HG03520 (cell line): ENCODE results near the gene PGP.

Experiments used
- ATAC-seq: cut with Tn5 transposase; IDR thresholded peaks from one replicate; pipeline ENCODE4 v1.9.1; 2021; ENCODE audit warnings: mild to moderate bottlenecking, moderate library complexity; ENCODE audit not compliant: unreplicated experiment

Gene PGP

DNA sequence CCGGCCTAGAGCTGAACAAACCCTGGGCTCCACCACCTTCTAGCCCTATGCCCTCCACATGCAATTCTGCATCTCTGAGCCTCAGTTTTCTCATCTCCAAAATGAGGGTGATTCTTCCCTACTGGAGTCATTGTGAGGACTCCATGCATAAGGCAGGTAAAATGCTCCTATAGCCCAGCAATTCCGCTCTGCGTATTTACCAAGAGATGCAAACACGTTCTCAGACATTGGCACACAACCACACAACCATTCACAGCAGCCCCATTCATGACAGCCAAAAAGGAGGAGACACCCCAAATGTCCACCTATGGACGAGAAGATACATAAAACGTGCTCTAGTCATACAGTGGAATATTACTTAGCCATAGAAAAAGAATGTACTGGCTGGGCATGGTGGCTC is 14.3 kb downstream of the PGP start:
- no peak for ATAC-seq

DNA sequence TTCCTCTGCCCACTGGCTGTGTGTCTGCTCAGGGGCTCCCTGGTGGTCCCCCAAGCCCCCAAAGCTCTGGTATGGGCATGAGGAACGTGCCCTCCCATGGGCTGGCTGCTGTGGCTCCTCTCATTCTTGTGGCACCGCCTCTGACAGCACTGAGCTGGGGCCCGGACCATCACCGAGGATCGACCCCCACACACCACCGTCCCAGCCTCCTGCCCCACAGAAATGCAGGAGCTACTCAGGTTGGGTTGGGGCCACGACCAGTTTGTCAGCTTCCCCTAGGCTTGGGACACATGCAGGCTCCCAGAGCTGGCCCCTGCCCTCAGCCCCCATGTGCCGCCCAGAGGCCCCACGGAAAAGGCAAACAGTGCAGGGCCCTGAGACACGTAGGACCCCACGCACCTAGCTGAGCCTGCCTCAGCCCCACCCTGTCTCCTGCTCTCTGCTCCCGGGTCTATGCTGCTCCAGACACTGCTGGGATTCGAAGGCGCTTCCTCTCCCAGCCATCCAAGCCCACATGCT is 15.0 kb downstream of the PGP start:
- no peak for ATAC-seq

DNA sequence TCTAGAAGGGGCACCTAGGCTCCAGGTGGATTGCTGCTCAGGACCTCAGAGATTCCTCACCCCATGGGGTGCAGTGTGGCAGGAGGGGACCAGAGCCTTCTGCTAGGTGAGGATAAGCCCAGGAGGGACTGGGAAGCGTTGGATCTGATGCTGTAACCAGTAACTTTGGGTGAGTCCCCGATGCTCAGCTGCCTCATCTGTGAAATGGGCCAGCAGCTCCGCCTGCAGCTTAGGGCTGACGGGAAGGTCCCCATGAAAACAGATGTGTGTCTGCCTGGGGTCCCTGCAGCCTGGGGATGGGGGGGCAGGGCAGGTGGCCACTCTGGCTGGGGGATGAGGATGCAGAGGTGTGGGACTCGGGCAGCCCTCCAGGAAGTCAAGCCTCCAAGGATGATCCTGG is 15.5 kb downstream of the PGP start:
- no peak for ATAC-seq

DNA sequence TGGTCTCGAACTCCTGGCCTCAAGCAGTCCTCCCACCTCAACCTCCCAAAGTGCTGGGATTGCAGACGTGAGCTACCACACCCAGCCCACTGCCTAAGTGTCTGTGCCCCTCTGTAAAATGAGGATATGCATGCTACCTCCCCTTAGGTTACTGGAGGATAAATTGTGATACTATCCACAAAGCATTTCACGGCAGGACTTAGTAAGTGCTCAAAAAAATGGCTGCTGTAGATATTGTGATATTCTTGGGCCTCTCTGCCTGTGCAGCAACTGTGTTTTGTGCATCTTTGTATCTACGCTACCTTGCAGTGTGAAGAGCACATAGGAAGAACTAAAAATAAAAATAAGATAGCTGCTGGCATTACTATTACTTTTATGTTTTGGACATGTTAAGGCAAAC is 16.4 kb downstream of the PGP start:
- no peak for ATAC-seq

DNA sequence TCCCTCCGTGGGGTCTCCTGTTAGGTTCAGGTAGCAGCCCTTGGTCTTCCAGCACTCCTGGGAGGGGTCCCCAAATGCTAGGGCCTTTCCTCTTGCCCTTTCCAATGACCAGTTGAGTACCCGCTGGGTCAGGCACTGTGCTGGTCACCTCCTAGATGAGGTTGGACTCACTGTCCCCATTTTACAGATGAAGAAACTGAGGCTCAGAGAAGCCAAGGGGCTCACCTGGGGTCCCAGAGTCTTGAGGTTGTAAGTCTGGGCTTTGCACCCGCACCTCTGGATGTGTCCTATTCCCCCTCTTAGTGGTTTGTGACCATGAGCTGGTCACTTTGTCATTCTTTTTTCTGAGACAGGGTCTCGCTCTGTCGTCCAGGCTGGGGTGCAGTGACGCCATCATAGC is 16.9 kb downstream of the PGP start:
- no peak for ATAC-seq

DNA sequence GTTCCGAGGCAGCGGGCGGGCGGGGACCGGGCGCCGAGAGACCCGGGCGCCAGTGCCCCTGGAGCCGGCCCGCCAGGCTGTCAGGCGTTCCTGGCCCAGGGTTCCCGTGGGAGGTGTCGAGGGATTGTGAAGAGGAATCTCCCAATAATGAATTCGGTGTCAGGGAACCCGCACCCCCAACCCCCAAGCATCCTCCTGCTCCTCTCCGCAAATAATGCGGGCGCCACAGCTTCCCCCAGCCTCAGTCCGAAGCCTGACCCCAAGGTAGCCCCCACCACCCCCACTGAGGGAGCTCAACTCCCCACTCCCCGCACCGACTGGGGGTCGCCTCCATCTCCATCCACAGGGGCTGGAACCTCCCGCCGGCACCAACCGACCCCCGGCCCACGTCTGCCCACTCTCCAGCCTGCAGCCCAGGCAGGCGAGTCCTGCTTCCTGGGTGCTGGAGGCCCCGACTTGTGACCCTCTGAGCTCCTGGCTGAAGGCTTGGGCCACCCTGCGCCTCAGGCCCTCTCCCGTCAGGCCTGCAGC is 17.6 kb downstream of the PGP start:
- no peak for ATAC-seq

DNA sequence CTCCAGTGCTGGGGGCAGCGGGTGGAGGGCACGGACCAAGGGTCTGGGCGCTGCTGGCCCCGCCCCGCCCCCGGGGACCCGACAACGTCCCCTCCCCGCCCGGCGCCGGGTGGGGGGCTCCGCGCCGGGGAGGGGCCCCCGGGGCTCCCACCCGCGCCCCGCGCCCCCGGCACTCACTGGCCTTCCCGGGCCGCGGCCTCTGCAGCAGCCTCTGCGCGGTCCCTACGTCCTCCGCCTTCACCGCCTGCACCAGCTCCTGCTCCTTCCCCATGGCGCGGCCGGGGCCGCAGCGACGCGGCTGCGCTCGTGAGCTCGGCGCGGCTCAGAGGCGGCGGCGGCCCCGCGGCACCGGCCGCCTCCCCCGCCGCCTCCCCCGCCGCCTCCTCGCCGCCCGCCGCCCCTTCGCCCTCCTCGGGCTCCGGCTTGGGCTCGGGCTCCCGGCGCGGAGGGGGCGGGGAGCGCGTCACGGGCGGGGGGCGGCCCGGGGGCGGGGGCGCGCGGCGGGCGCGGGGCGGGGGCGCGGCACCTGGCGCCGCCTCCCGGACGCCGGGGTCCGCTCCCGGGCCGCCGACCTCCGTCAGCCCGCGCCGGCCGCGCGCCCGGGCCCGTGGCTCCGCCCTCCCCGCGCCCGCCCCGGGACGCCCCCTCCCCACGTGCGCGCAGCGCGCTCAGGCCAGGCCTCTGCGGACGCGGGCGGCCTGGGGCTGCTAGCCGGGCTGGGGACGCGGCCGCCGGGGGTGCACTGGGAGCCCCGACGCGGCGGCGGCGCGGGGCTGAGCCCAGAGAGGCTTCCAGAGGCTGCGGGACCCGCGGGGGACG is 18.3 kb downstream of the PGP start, which contains the start of gene CASKIN1:
Gene CASKIN1, minus strand, starts transcription at position 444 of the 819 bp plus-strand sequence. Its CDS starts 173 bp downstream, at position 271.
- no peak for ATAC-seq

DNA sequence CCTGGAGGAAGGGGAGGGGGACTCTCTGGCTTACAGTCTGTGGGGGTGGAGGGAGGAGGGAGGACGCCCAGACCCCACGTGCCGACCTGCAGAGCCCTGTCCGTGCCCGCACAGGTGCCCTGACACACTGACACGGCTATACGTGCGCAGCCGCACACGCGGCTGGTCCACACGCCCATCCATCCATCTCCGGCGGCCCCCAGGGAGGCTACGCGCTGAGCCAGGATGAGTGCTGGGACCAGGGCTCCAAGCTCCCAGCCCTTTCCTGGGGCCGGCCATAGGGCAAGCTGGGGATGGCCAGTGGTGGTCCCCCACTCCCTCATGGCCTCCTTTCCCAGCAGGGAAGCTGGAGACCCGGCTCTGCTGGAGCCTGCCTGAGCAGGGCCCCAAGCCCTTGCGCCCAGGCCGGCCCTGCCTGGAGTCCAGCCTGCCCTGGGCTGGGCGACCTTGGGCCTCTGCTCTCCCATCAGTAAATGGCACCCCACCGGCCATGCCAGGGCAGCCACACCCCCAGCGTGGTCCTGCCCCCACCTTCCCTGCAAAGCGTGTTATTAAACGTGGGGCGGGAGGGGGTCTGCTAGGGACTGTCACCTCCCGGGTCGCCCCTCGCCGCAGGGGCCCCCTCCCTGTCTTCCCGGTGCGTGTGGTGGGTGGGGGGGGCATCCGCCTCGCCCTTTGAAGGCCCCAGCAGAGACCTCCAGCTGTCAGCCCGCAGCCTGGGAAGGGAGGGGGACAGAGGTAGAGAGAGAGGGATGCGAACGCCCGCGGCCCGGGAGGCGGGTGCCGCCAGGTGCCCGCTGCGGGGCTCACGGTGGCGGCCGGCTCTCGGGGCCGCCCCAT is 19.1 kb downstream of the PGP start:
- no peak for ATAC-seq

DNA sequence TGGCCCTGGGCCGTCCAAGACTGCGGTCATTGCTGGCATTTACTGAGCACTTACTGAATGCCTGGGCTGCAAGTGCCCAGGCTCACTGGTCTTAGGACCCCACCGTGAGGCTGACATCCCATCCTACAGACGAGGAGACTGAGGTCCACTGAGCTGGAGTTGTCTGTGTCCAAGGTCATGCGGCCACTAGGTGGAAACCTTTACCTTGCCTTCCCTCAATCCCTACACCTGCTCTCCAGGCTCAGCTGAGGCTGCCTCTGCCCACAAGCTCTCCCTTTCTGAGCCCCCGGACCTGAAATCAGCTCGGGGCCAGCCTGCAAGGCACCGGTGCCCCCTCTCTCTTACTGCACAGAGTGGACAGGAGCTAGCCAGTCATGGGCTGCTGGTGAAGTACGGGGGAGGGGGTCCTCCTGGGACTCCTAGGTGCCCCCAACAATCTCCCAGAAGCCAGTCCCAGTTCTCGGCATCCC is 19.8 kb downstream of the PGP start:
- no peak for ATAC-seq

DNA sequence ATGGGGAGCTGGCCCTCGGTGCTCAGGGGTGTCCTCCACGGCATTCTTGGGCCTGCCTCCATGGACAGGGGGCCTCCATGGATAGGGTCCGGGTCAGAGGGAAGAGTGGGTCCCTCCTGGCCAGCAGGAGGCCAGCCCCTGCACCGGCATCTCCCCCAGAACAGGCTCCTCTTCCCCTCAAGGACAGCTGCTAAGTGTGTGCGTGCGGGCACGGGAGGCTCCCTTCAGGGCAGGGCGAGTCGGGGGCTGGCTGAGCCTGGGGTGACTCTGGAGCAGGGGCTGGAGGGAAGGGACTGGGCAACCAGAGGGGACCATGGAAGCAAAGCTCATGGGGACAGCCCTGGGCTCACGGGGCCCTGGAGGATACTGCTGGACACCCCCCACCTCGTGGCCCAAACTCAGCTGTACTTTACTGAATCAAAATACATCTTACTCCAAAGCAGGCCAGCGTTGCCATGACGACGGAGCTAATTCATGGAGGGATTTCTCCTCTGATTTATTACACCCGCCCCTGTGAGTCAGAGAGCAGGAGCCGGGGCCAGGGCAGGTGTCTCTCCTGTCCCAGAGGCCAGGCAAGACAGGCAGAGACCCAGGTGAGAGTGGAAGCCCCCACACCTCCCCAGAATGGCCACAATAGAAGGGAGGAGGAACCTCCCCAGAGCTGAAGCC is 20.3 kb downstream of the PGP start:
- ATAC-seq = no peak

DNA sequence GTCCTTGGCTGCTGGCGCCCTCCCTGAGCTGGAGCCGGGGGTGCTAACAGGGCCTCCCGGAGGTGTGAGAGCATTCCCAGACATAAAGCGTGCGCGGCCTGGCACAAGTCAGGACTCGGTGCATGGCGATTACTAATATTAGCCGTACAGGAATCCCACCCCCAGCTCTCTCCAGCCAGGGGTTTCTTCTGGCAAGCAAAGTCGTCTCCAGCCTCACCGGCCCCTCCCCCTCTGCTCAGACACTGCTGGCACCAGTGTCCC is 23.3 kb downstream of the PGP start:
- ATAC-seq = no peak

DNA sequence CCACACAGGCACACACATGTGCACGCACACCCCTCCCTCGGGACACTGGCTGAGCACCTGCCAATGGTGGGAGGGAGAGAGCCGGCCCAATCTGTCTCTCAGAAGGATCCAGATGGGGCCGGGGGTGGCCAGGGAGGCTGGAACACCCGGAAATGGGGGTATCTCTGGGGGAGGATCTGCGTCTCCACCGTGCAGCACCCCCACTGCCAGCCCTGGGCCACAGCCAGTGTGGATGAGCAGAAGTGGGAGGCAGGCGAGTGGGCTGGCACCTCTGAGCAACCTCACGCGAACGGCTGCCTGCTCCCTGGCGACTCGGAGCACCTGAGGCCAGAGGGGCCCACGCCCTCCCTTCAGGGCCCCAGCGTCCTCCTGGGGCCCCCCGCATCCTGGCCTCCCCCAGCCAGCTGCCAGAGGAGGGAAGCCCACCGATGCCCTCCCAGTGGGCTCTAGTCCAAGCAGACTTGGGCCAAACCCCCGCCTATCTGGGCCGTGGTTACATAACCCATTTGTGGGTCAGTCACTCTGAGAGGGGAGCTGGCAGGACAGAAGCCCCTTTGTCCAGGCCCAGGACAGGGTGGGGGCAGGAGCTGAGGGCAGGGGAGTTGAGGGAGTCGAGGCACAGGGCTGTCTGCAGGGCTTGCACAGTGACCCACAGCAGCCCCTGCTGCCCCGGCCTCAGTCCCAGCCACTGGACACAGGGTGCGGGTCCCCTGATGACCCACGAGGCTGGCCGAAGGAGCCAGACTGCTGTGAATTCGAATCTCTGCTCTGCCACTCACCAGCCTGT is 23.8 kb downstream of the PGP start:
- no peak for ATAC-seq

DNA sequence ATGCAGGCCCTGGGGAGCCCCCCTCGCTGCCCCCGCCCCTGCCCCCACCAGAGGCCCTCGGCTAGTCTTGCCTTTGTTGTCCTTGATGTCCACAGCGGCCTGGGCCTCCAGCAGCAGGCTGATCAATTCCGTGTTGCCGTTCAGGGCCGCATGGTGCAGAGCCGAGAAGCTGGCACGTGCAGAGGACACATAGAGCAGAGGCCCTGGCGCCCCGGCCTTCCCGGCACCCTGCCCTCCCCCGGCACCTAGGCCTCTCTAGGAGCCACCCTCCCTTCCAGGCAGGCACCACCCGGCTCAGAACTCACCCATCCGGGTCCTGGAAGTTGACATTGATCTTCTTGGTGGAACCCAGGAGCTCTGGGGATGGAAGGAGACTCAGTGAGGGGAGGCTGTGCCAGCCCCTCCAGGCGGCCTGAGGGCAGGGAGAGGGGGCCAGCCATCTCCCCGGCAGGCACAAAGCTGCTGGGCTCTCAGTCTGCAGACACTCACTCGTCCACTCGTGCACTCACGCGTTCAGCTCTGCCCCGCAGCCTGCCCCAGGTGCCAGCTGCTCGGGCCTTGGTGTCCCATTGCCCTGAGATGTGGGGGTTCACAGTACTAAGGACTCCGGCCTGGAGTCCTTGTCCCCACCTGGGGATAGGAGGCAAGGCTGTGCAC is 24.5 kb downstream of the PGP start:
- no peak for ATAC-seq

DNA sequence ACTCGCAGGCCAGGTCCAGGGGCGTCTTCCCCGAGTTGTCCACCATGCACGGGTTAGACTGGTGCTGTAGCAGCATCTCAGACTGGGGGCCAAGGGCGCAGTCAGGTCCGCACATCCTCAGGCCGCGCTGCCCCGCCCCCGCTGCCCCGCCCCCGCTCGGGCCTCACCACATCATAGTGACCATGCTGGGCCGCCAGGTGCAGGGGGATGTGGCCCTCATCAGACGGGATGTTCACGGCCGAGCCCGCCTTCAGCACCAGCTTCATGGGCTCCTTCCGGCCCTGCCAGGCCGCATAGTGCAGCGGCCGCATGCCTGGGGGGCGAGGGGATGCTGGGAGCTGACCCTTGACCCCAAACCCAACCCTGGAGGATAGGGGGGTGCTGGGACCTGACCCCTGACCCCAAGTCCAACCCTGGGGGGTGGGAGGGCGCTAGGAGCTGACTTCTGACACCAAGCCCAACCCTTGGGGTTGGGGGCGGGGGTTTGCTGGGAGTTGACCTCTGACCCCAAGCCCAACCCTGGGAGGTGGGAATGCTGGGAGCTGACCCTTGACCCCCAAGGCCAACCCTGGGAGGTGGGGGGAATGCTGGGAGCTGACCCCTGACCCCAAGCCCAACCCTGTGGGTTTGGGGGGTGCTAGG is 25.3 kb downstream of the PGP start:
- ATAC-seq = no peak

DNA sequence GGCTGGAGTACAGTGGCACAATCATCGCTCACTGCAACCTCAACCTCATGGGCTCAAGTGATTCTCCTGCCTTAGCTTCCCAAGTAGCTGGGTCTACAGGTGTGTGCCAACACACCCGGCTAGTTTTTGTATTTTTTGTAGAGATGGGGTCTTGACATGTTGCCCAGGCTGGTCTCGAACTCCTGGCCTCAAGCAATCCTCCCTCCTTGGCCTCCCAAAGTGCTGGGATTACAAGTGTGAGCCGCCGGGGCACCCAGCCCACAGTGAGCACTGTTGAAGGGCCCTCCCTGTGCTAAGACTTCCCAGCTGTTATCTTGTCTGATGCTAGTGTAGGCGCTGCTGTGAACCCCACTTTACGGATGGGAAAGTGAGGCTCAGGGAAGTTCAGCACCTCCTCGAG is 26.2 kb downstream of the PGP start:
- no peak for ATAC-seq

DNA sequence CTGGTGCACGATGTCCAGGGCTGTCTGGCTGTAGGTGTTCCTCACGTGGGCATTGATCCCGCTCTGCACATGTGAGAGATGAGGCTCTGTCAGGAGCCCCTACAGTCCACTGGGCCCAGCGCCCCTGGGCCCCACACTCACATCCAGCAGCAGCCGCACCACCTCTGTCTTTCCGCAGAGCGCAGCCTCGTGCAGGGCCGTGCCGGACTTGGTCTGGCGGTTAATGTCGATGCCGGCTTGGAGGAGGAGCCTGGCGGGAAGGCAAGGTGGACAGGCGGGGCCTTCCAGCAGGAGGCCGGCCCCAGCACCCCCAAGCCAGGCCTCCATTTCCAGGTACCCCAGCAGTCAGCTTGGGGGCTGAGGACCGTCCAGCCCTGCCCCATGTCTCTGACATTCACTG is 27.4 kb downstream of the PGP start:
- ATAC-seq = no peak

DNA sequence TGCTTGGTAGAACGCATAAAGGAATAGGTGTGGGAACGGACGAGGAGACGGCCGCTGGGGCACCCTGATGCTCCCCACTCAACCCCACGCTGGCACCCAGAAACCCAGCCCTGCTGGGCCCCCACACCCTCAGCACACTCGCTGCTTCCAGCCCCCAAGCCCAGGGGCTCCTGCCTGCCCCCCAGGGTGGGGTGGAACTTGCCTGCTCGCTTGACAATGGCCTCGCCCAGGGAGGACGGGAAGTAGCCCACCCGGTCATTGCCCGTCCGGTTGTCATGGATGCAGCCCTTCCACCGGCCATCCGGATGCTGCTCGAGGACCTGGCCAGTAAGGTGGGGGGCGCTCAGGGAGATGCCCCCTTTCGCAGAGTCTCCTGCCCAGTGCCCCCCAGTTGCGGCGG is 28.1 kb downstream of the PGP start:
- ATAC-seq = no peak

DNA sequence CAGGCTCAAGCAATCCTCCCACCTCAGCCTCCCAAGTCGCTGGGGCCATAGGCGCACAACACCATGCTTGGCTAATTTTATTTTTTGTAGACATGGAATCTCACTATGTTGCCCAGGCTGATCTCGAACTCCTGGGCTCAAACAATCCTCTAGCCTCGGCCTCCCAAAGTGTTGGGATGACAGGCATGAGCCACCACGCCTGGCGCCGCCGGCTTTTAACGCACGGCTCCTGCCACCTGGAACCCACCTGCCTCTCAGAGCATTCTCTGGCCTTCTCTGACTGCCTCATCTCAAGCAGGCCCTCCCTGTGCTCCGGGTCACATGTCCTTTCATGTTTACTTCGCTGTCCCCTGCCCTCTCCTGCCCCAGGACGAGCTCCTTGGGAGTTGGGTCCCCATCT is 28.6 kb downstream of the PGP start:
- ATAC-seq = no peak

DNA sequence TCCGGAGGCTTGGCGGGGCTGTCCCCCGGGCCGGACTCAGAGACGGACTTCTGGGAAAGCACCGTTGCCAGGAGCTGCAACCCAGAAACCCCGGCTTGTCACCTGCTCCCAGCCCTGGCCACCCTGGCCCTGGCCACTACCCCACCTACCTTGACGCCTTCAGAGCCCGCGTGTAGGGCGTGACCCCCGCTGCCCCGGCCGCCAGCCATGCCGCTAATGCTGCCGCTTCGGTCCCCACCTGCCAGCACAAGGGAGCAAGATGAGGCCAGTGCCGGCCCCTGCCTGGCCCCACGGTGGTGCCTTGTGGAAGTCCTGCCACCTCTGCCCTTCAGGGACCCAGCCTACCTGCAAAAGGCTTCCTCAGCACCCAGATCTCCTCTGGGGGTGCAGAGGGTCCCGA is 29.7 kb downstream of the PGP start:
- no peak for ATAC-seq

DNA sequence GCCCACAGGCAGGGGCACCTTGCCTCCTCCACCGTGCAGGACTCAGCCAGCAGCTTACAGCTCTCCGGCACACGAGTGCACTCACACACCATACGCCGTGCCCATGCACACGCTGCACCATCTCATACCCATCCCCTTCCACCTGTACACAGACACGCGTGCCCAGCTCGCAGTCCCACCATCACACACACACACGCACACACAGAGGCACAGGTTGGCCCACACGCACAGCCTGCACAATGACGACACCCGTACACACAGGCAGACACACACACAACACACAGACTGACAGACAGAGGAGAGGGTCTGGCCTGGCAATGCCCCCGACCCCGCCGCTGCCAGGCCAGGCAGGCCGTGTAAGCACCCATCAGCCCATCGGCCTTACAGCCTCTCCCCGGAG is 30.3 kb downstream of the PGP start:
- no peak for ATAC-seq
